Karpas-422 (cell line): ENCODE measurements around the gene PRDM16. TPM values are rescaled to one million over a fixed set of nuclear protein-coding genes. Genes with fewer than 3 reads are reported as not detected.

ENCODE experiments used
- DNase-seq: peaks from one replicate; pipeline ENCODE4 v3.0.0-alpha.2; 2015
- H2AFZ ChIP-seq: fragments of 200-600 bp; sonication (generic); 2 replicates; pipeline ENCODE4 v1.6.1; 2014; ENCODE audit warnings: antibody characterized with exemption, low read length, mixed read lengths
- H3K27ac ChIP-seq: fragments of 200-600 bp; sonication (generic); 2 replicates; pipeline ENCODE4 v1.5.1; 2014; ENCODE audit warnings: mild to moderate bottlenecking, low read length, moderate library complexity
- H3K27me3 ChIP-seq: fragments of 200-600 bp; sonication (generic); 2 replicates; pipeline ENCODE4 v1.6.1; 2014; ENCODE audit warnings: low read length, mixed read lengths
- H3K36me3 ChIP-seq: fragments of 200-600 bp; sonication (generic); 2 replicates; pipeline ENCODE4 v1.6.1; 2014; ENCODE audit warnings: low read length, mixed read lengths; ENCODE audit not compliant: insufficient read depth
- H3K4me1 ChIP-seq: fragments of 200-600 bp; sonication (generic); 2 replicates; pipeline ENCODE4 v1.6.1; 2014; ENCODE audit warnings: mild to moderate bottlenecking, low read length, mixed read lengths
- H3K4me2 ChIP-seq: fragments of 200-600 bp; sonication (generic); 2 replicates; pipeline ENCODE4 v1.6.1; 2014; ENCODE audit warnings: low read length, low read depth, mild to moderate bottlenecking; ENCODE audit not compliant: poor library complexity, severe bottlenecking
- H3K4me3 ChIP-seq: fragments of 200-600 bp; sonication (generic); 2 replicates; pipeline ENCODE4 v1.5.1; 2014; ENCODE audit warnings: mild to moderate bottlenecking, antibody characterized with exemption, low read length, mixed read lengths
- H3K79me2 ChIP-seq: fragments of 200-600 bp; sonication (generic); 2 replicates; pipeline ENCODE4 v1.6.1; 2014; ENCODE audit warnings: mild to moderate bottlenecking, low read length, mixed read lengths
- H3K9ac ChIP-seq: fragments of 200-600 bp; sonication (generic); 2 replicates; pipeline ENCODE4 v1.6.0; 2014; ENCODE audit warnings: low read length
- H3K9me2 ChIP-seq: fragments of 200-600 bp; sonication (generic), shearing (Covaris generic); replicated peaks from 2 replicates; pipeline ENCODE4 v1.6.0; 2014; ENCODE audit warnings: mild to moderate bottlenecking, low read length, moderate library complexity; ENCODE audit not compliant: insufficient read depth
- H3K9me3 ChIP-seq: fragments of 300-700, 200-600 bp; sonication (generic); 2 replicates; pipeline ENCODE4 v1.6.1; 2014; ENCODE audit warnings: low read length, mixed read lengths
- H4K20me1 ChIP-seq: fragments of 200-600 bp; sonication (generic); 2 replicates; pipeline ENCODE4 v1.6.1; 2014; ENCODE audit warnings: mild to moderate bottlenecking, antibody characterized with exemption, low read length, low read depth; ENCODE audit not compliant: insufficient read depth
- total RNA-seq: library from RNA; depleted of rRNA; stranded (reverse); fragments of >200 nt; shearing (Covaris generic); gene quantifications from 2 replicates; pipeline ENCODE4 v1.2.3, GENCODE V29; 2014; ENCODE audit warnings: low replicate concordance

PRDM16 gene
- total RNA-seq, 1 experiment from 2014 or later = not detected

GRCh38 chr1:3259020-3259419 lies 190.0 kb downstream of the PRDM16 start:
- H3K9ac ChIP-seq = no peak overlapping the region
- DNase-seq = no peak
- H3K27ac ChIP-seq = no peak overlapping the region

GRCh38 chr1:3261007-3261968 lies 192.3 kb downstream of the PRDM16 start:
- Histone ChIP-seq H3K9ac (no peak overlapping the region), H3K9me2 (no peaks in the 10 kb centered on the region), H3K4me3 (no peak overlapping the region), H3K9me3 (no peaks in the 10 kb centered on the region), H3K4me1 (no peaks in the 10 kb centered on the region), H3K27me3 (no peaks in the 10 kb centered on the region), H3K79me2 (no peaks in the 10 kb centered on the region), H2AFZ (no peak overlapping the region), H3K4me2 (no peak overlapping the region), H3K36me3 (no peaks in the 10 kb centered on the region), H4K20me1 (no peaks in the 10 kb centered on the region), H3K27ac (no peak overlapping the region)
- DNase-seq = no peak

More at GRCh38 chr1:3259020-3259419, 190.0 kb downstream of the PRDM16 start:
- no peaks in the 10 kb centered on the region for H3K9me2 ChIP-seq
- H3K4me1 ChIP-seq = no peaks in the 10 kb centered on the region
- no peaks in the 10 kb centered on the region for H4K20me1 ChIP-seq
- H3K79me2 ChIP-seq = no peaks in the 10 kb centered on the region
- H3K36me3 ChIP-seq = no peaks in the 10 kb centered on the region
- H3K4me2 ChIP-seq = no peak overlapping the region
- no peaks in the 10 kb centered on the region for H3K27me3 ChIP-seq
- H2AFZ ChIP-seq = no peak overlapping the region
- H3K4me3 ChIP-seq = no peak overlapping the region
- no peaks in the 10 kb centered on the region for H3K9me3 ChIP-seq

- H3K9ac ChIP-seq = no peak overlapping the region
- H3K9me3 ChIP-seq = no peaks in the 10 kb centered on the region
- H3K27ac ChIP-seq = no peak overlapping the region
- no peaks in the 10 kb centered on the region for H3K79me2 ChIP-seq
- no peaks in the 10 kb centered on the region for H3K9me2 ChIP-seq
- no peaks in the 10 kb centered on the region for H3K4me1 ChIP-seq
- H3K4me2 ChIP-seq = no peak overlapping the region
- no peak overlapping the region for H3K4me3 ChIP-seq
- DNase-seq = no peak
- H3K36me3 ChIP-seq = no peaks in the 10 kb centered on the region
- no peaks in the 10 kb centered on the region for H3K27me3 ChIP-seq
- no peak overlapping the region for H2AFZ ChIP-seq
- no peaks in the 10 kb centered on the region for H4K20me1 ChIP-seq
These were observed 193.1 kb downstream of the PRDM16 start for GRCh38 chr1:3261969-3262579.

GRCh38 chr1:3262681-3263286 lies 193.8 kb downstream of the PRDM16 start:
- no peak overlapping the region for H2AFZ ChIP-seq
- no peaks in the 10 kb centered on the region for H3K4me1 ChIP-seq

GRCh38 chr1:3263790-3264189 lies 194.8 kb downstream of the PRDM16 start:
- H3K9ac ChIP-seq = no peak overlapping the region
- no peaks in the 10 kb centered on the region for H3K79me2 ChIP-seq
- no peaks in the 10 kb centered on the region for H4K20me1 ChIP-seq
- no peaks in the 10 kb centered on the region for H3K9me3 ChIP-seq
- no peaks in the 10 kb centered on the region for H3K27me3 ChIP-seq
- H3K36me3 ChIP-seq = no peaks in the 10 kb centered on the region
- DNase-seq = no peak
- H3K4me1 ChIP-seq = no peaks in the 10 kb centered on the region
- no peak overlapping the region for H3K27ac ChIP-seq
- no peak overlapping the region for H3K4me3 ChIP-seq
- no peaks in the 10 kb centered on the region for H3K9me2 ChIP-seq
- no peak overlapping the region for H2AFZ ChIP-seq
- no peak overlapping the region for H3K4me2 ChIP-seq

More at GRCh38 chr1:3262681-3263286, 193.8 kb downstream of the PRDM16 start:
- H3K4me3 ChIP-seq = no peak overlapping the region
- H3K27ac ChIP-seq = no peak overlapping the region
- H3K4me2 ChIP-seq = no peak overlapping the region
- no peak overlapping the region for H3K9ac ChIP-seq
- H4K20me1 ChIP-seq = no peaks in the 10 kb centered on the region
- H3K27me3 ChIP-seq = no peaks in the 10 kb centered on the region
- no peaks in the 10 kb centered on the region for H3K36me3 ChIP-seq
- no peaks in the 10 kb centered on the region for H3K9me3 ChIP-seq
- DNase-seq = no peak
- no peaks in the 10 kb centered on the region for H3K9me2 ChIP-seq
- no peaks in the 10 kb centered on the region for H3K79me2 ChIP-seq

GRCh38 chr1:3264456-3264855 lies 195.5 kb downstream of the PRDM16 start:
- Histone ChIP-seq H3K4me1 (no peaks in the 10 kb centered on the region), H3K27me3 (no peaks in the 10 kb centered on the region), H3K36me3 (no peaks in the 10 kb centered on the region), H3K4me3 (no peak overlapping the region), H2AFZ (no peak overlapping the region), H3K79me2 (no peaks in the 10 kb centered on the region), H4K20me1 (no peaks in the 10 kb centered on the region), H3K9me2 (no peaks in the 10 kb centered on the region), H3K9ac (no peak overlapping the region), H3K4me2 (no peak overlapping the region), H3K27ac (no peak overlapping the region), H3K9me3 (no peaks in the 10 kb centered on the region)
- no peak for DNase-seq

- no peaks in the 10 kb centered on the region for H4K20me1 ChIP-seq
These were observed 197.1 kb downstream of the PRDM16 start for GRCh38 chr1:3265835-3266805.

More at GRCh38 chr1:3265835-3266805, 197.1 kb downstream of the PRDM16 start:
- Histone ChIP-seq H3K27ac (no peak overlapping the region), H3K9ac (no peak overlapping the region), H3K4me3 (no peak overlapping the region), H3K79me2 (no peaks in the 10 kb centered on the region), H3K9me2 (no peaks in the 10 kb centered on the region), H2AFZ (no peak overlapping the region), H3K9me3 (no peaks in the 10 kb centered on the region), H3K4me1 (no peaks in the 10 kb centered on the region), H3K36me3 (no peaks in the 10 kb centered on the region), H3K4me2 (no peak overlapping the region), H3K27me3 (no peaks in the 10 kb centered on the region)
- no peak for DNase-seq
